ENCODE data around the gene C11orf91.

DNA sequence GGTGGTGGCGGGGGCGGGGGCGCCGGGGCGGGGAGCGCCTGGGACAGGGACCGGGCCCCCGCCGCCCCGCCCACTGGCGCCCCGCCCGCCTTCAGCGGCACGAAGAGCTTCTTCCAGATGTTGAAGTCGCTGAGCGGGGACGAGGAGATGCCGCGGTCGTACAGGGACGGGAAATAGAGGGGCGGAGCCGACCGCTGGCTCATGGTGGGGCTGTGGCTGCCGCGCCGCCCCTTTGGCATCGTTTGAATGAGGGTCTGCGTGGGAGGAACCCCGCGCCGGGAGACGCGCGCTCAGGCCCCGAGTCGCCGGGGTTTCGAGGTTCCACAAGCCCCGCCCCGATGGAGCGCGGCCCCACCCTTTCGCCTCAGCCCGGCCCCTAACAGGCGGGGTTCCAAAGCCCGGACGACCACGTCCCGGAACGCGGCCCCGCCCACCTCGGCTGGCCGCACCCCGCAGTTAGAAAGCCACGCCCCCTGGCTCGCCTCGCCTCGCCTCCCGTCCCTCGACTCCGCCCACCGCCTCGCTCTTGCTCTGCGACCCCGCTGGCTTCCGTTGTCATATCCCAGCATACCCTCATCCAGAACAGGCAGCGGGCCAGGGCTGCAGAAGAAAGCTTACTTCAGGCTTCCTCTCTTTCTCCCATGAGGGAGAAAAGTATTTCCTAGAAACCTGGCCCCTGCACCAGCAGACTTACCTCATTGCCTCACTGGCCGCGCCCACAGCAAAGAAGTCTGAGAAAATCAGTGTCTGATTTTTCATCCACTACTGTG is at the start of gene C11orf91:
- TF ChIP-seq, protein P1, sequence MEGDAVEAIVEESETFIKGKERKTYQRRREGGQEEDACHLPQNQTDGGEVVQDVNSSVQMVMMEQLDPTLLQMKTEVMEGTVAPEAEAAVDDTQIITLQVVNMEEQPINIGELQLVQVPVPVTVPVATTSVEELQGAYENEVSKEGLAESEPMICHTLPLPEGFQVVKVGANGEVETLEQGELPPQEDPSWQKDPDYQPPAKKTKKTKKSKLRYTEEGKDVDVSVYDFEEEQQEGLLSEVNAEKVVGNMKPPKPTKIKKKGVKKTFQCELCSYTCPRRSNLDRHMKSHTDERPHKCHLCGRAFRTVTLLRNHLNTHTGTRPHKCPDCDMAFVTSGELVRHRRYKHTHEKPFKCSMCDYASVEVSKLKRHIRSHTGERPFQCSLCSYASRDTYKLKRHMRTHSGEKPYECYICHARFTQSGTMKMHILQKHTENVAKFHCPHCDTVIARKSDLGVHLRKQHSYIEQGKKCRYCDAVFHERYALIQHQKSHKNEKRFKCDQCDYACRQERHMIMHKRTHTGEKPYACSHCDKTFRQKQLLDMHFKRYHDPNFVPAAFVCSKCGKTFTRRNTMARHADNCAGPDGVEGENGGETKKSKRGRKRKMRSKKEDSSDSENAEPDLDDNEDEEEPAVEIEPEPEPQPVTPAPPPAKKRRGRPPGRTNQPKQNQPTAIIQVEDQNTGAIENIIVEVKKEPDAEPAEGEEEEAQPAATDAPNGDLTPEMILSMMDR (conservative IDR thresholded peaks at IDR 0.05), result no peak
- no peak for TF ChIP-seq ZFX (IDR thresholded peaks at IDR 0.05)

All from C4-2B (cell line).